GM12878 (cell line): ENCODE data around the gene PGLYRP1. TPM values are rescaled to one million over a fixed set of nuclear protein-coding genes. Genes with fewer than 3 reads are reported as not detected.

Experiments used
- ATAC-seq: fragments of 200-7000 bp; cut with Tn5 transposase; 3 replicates; pipeline ENCODE4 v1.9.1; 2020; ENCODE audit warnings: mild to moderate bottlenecking, moderate library complexity
- BruUV-seq: library from RNA; stranded (reverse); fragments of 400-500 nt; replicated peaks from 2 replicates; lab custom pipeline; 2021; lab: Mats Ljungman, UMichigan
- CTCF ChIA-PET: fragments of 300-600 bp; sonication (Branson Sonifier 250); formaldehyde crosslinking; extraction: SDS; loops from one replicate; lab custom pipeline; 2021; ENCODE audit warnings: inconsistent platforms; lab: Yijun Ruan, JAX
- POLR2A ChIA-PET: fragments of 350-600 bp; formaldehyde crosslinking; extraction: SDS; loops from one replicate; lab custom pipeline; 2021; ENCODE audit warnings: inconsistent platforms; lab: Charles Lee
- RAD21 ChIA-PET: fragments of 300-600 bp; sonication (Branson Sonifier 250); formaldehyde crosslinking; loops from one replicate; lab custom pipeline; 2023; ENCODE audit warnings: antibody characterized with exemption; ENCODE audit not compliant: unreplicated experiment; lab: Charles Lee
- SMC1A ChIA-PET: fragments of 300-600 bp; sonication (Branson Sonifier 250); formaldehyde crosslinking; loops from one replicate; lab custom pipeline; 2023; ENCODE audit not compliant: unreplicated experiment, uncharacterized antibody; lab: Charles Lee
- DNase-seq: peaks from one replicate; pipeline ENCODE4 v3.0.0-alpha.2; 2011; ENCODE audit warnings: low read depth, low spot score
- FAIRE-seq: peaks from 3 replicates; lab custom pipeline; 2011; peaks lifted over from hg19 to GRCh38; lab: Jason Lieb, UNC
- H2AFZ ChIP-seq: 2 replicates; pipeline ENCODE4 v1.6.0; 2011; ENCODE audit warnings: low read depth, low read length, control low read depth; ENCODE audit not compliant: control insufficient read depth
- H3K27ac ChIP-seq: 2 replicates; pipeline ENCODE4 v1.5.1; 2011; ENCODE audit warnings: control low read depth; ENCODE audit not compliant: control insufficient read depth, insufficient read depth
- H3K27me3 ChIP-seq, 2 experiments: replicated peaks in 1 of 2; 2 replicates each; pipeline versions ENCODE4 v1.6.0 to v1.6.1; 2011; ENCODE audit warnings: low read length in 1 of 2; ENCODE audit not compliant: control insufficient read depth in 2 of 2, insufficient read depth in 2 of 2
- H3K36me3 ChIP-seq, 2 experiments: 2 replicates each; pipeline ENCODE4 v1.5.1; 2011; ENCODE audit warnings: low read length in 1 of 2; ENCODE audit not compliant: control insufficient read depth in 2 of 2, insufficient read depth in 2 of 2
- H3K4me1 ChIP-seq: 2 replicates; pipeline ENCODE4 v1.6.1; 2011; ENCODE audit warnings: mild to moderate bottlenecking, low read length, moderate library complexity, mixed read lengths; ENCODE audit not compliant: control insufficient read depth, insufficient read depth
- H3K4me2 ChIP-seq: 2 replicates; pipeline ENCODE4 v1.6.0; 2011; ENCODE audit warnings: control low read depth; ENCODE audit not compliant: control insufficient read depth, insufficient read depth
- H3K4me3 ChIP-seq: fragments of 200-600 bp; sonication (generic); 2 replicates; pipeline ENCODE4 v1.5.1; 2016
- H3K79me2 ChIP-seq: 2 replicates; pipeline ENCODE4 v1.6.0; 2011; ENCODE audit warnings: low read length; ENCODE audit not compliant: control insufficient read depth, insufficient read depth
- H3K9ac ChIP-seq: 2 replicates; pipeline ENCODE4 v1.8.0; 2011; ENCODE audit warnings: low read length, control low read depth, mixed read lengths; ENCODE audit not compliant: control insufficient read depth, insufficient read depth
- H3K9me3 ChIP-seq: replicated peaks from 3 replicates; pipeline ENCODE4 v1.5.1; 2011; ENCODE audit warnings: mild to moderate bottlenecking, low read length; ENCODE audit not compliant: control insufficient read depth, insufficient read depth
- H4K20me1 ChIP-seq: 2 replicates; pipeline ENCODE4 v1.6.0; 2011; ENCODE audit not compliant: control insufficient read depth, insufficient read depth
- CEBPB ChIP-seq, 2 experiments: fragments of 150-350 bp in 1 of 2; IDR thresholded peaks; 2 replicates each; pipeline ENCODE4 v1.6.1; 2012 to 2014; ENCODE audit warnings: low read depth in 2 of 2, low read length in 2 of 2, borderline replicate concordance in 1 of 2, inconsistent platforms in 1 of 2
- EZH2 ChIP-seq: IDR thresholded peaks from 2 replicates; pipeline ENCODE4 v1.6.1; 2012; ENCODE audit warnings: low read depth, mild to moderate bottlenecking, control low read depth, inconsistent platforms, low read length, borderline replicate concordance; ENCODE audit not compliant: control insufficient read depth
- RFX5 ChIP-seq: IDR thresholded peaks from 2 replicates; pipeline ENCODE4 v1.6.1; 2011; ENCODE audit warnings: low read depth, low read length, improper control_type of control experiment
- ZSCAN29 ChIP-seq: fragments of 450-650 bp; IDR thresholded peaks from 2 replicates; pipeline ENCODE4 v1.6.1; 2017; ENCODE audit warnings: mild to moderate bottlenecking, moderate library complexity
- whole genome bisulfite sequencing: methylation state at CpG from one replicate; pipeline ENCODE4 v1.1.6; 2016; ENCODE audit warnings: low lambda C conversion rate; ENCODE audit not compliant: insufficient replicate concordance, insufficient coverage; ENCODE audit errors: missing lambda C conversion rate; 5-methylcytosine and 5-hydroxymethylcytosine counted together
- in situ Hi-C: fragments of 300-500 bp; cut with MboI; formaldehyde crosslinking; loops from 9 replicates; pipeline ENCODE4 v1.14.3; 2018; ENCODE audit warnings: mixed read lengths
- intact Hi-C: fragments of 100-400 bp; cut with micrococcal nuclease; formaldehyde crosslinking; loops from one replicate; pipeline ENCODE4 v1.14.2; 2022; ENCODE audit not compliant: unreplicated experiment
- polyA plus RNA-seq, 11 experiments: library from polyadenylated mRNA; depleted of rRNA in 4 of 11; unstranded in 6 of 11; stranded (reverse) in 5 of 11; fragments of >200 nt; fragmentation: Nextera tagmentation in 4 of 11; fragmentation: Illumina TruSeq in 1 of 11; extraction: Ambion mirVana in 4 of 11; extraction: Trizol in 1 of 11; gene quantifications; 1 replicate in 1 of 11; 2 replicates in 10 of 11; pipeline versions ENCODE4 v1.2.1 to v1.2.3, GENCODE V29; 2011 to 2016; ENCODE audit warnings: inconsistent platforms in 2 of 11, missing spikeins in 2 of 11, low read depth in 1 of 11
- total RNA-seq, 4 experiments: library from RNA; depleted of rRNA in 3 of 4; stranded (reverse); fragments of >200 nt in 3 of 4; fragmentation: Illumina TruSeq in 1 of 4; extraction: Trizol in 1 of 4; gene quantifications; 2 replicates each; pipeline versions ENCODE4 v1.2.1 to v1.2.3, GENCODE V29; 2013 to 2021
- TF ChIP-seq, protein P1 (sequence below): fragments of 450-650 bp; conservative IDR thresholded peaks from 2 replicates; pipeline ENCODE4 v1.6.1; 2017; ENCODE audit warnings: mild to moderate bottlenecking, moderate library complexity
- TF ChIP-seq, protein P2 (sequence below): fragments of 450-650 bp; IDR thresholded peaks from 2 replicates; pipeline ENCODE4 v1.6.1; 2017; ENCODE audit warnings: mild to moderate bottlenecking, moderate library complexity
- TF ChIP-seq, protein P3 (sequence below): IDR thresholded peaks from 2 replicates; pipeline ENCODE4 v1.6.1; 2012; ENCODE audit warnings: low read depth, low read length, improper control_type of control experiment
- TF ChIP-seq, protein P4 (sequence below): IDR thresholded peaks from 2 replicates; pipeline ENCODE4 v1.6.1; 2012; ENCODE audit warnings: mild to moderate bottlenecking, low read depth, low read length
- TF ChIP-seq, protein P5 (sequence below): fragments of 450-650 bp; IDR thresholded peaks from 2 replicates; pipeline ENCODE4 v1.6.1; 2016; ENCODE audit warnings: mild to moderate bottlenecking

The PGLYRP1 gene
- total and polyA plus RNA-seq, 10 of the 15 experiments (the other 5 are each of a cell fraction or from before 2014, with no cell fraction given), result 0.30 TPM; not detected in 9

DNA sequence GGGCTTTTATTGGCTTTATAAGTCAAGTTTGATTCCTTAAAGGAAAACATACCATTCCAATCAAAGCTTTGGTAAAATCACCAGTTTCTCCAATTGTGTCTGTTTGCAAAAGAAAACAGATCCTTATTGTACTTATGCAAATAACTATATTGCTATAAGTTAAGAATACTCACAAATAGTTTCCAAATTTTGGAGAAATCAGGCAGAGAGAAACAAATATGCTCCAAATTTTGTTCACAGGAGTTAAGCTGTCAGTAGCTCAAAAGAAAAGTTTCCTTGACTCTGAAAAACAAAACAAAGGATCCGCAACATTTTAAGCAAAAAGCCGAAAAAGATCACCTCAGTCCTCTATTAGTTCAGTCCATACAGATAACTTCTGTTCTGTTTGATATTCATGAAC is 37.2 kb upstream of the PGLYRP1 start (continued):
- no peak for TF ChIP-seq CEBPB (IDR thresholded peaks at IDR 0.05; ENCODE audit: borderline replicate concordance in 1 of 2, low read depth in 2 of 2, low read length in 2 of 2)

DNA sequence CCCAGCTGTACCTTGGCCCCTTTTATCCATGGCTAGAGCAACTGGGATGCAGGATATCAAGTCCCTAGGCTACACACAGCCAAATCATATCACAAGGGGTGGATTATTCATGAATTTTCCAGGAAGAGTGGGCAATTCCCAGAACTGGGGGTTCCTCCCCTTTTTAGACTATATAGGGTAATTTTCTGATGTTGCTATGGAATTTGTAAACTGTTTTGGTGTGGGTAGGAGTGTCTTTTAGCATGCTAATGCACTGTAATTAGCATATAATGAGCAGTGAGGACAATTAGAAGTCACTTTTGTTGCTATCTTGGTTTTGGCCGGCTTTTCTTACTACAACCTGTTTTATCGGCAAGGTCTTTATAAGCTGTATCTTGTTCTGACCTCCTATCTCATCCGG is 35.9 kb upstream of the PGLYRP1 start:
- Histone ChIP-seq H3K4me1 (no peaks in the 10 kb centered on the region), H3K27ac (no peak overlapping the region), H3K9me3 (no peaks in the 10 kb centered on the region), H3K4me3 (no peak overlapping the region), H3K9ac (no peak overlapping the region), H2AFZ (no peak overlapping the region), H3K36me3 (no peaks in the 10 kb centered on the region), H4K20me1 (no peaks in the 10 kb centered on the region; the same call in 1 of the 2 replicates), H3K79me2 (no peaks in the 10 kb centered on the region), H3K27me3 (peaks cover 0 to 2% of the 10 kb centered on the region in 2 experiments; a peak in 2 of 4 replicates), H3K4me2 (no peak overlapping the region)
- ChIA-PET SMC1A (no interaction called here), POLR2A (no interaction called here), RAD21 (no interaction called here), CTCF (interaction anchor here (0.7 kb wide), 1 partner anchor 480 kb away, joined by 3 read pairs; no protein-coding TSS in a partner anchor)
- ATAC-seq (no peak), DNase-seq (no peak), FAIRE-seq (no peak)
- intact Hi-C loops, result no loop called here
- BruUV-seq, result no TSS peak
- in situ Hi-C loops, result no loop called here
- WGBS, result 72% methylated on average over 3 of the region's 3 CpGs
- TF ChIP-seq, protein P1, sequence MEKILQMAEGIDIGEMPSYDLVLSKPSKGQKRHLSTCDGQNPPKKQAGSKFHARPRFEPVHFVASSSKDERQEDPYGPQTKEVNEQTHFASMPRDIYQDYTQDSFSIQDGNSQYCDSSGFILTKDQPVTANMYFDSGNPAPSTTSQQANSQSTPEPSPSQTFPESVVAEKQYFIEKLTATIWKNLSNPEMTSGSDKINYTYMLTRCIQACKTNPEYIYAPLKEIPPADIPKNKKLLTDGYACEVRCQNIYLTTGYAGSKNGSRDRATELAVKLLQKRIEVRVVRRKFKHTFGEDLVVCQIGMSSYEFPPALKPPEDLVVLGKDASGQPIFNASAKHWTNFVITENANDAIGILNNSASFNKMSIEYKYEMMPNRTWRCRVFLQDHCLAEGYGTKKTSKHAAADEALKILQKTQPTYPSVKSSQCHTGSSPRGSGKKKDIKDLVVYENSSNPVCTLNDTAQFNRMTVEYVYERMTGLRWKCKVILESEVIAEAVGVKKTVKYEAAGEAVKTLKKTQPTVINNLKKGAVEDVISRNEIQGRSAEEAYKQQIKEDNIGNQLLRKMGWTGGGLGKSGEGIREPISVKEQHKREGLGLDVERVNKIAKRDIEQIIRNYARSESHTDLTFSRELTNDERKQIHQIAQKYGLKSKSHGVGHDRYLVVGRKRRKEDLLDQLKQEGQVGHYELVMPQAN, result no peak
- TF ChIP-seq, protein P2, sequence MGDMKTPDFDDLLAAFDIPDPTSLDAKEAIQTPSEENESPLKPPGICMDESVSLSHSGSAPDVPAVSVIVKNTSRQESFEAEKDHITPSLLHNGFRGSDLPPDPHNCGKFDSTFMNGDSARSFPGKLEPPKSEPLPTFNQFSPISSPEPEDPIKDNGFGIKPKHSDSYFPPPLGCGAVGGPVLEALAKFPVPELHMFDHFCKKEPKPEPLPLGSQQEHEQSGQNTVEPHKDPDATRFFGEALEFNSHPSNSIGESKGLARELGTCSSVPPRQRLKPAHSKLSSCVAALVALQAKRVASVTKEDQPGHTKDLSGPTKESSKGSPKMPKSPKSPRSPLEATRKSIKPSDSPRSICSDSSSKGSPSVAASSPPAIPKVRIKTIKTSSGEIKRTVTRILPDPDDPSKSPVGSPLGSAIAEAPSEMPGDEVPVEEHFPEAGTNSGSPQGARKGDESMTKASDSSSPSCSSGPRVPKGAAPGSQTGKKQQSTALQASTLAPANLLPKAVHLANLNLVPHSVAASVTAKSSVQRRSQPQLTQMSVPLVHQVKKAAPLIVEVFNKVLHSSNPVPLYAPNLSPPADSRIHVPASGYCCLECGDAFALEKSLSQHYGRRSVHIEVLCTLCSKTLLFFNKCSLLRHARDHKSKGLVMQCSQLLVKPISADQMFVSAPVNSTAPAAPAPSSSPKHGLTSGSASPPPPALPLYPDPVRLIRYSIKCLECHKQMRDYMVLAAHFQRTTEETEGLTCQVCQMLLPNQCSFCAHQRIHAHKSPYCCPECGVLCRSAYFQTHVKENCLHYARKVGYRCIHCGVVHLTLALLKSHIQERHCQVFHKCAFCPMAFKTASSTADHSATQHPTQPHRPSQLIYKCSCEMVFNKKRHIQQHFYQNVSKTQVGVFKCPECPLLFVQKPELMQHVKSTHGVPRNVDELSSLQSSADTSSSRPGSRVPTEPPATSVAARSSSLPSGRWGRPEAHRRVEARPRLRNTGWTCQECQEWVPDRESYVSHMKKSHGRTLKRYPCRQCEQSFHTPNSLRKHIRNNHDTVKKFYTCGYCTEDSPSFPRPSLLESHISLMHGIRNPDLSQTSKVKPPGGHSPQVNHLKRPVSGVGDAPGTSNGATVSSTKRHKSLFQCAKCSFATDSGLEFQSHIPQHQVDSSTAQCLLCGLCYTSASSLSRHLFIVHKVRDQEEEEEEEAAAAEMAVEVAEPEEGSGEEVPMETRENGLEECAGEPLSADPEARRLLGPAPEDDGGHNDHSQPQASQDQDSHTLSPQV, result no peak
- TF ChIP-seq CEBPB (IDR thresholded peaks at IDR 0.05; ENCODE audit: borderline replicate concordance in 1 of 2, low read depth in 2 of 2, low read length in 2 of 2), result no peak
- TF ChIP-seq, protein P3, sequence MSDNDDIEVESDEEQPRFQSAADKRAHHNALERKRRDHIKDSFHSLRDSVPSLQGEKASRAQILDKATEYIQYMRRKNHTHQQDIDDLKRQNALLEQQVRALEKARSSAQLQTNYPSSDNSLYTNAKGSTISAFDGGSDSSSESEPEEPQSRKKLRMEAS, result no peak
- no peak for TF ChIP-seq RFX5
- TF ChIP-seq ZSCAN29, result no peak
- no peak for TF ChIP-seq EZH2
- TF ChIP-seq, protein P4, sequence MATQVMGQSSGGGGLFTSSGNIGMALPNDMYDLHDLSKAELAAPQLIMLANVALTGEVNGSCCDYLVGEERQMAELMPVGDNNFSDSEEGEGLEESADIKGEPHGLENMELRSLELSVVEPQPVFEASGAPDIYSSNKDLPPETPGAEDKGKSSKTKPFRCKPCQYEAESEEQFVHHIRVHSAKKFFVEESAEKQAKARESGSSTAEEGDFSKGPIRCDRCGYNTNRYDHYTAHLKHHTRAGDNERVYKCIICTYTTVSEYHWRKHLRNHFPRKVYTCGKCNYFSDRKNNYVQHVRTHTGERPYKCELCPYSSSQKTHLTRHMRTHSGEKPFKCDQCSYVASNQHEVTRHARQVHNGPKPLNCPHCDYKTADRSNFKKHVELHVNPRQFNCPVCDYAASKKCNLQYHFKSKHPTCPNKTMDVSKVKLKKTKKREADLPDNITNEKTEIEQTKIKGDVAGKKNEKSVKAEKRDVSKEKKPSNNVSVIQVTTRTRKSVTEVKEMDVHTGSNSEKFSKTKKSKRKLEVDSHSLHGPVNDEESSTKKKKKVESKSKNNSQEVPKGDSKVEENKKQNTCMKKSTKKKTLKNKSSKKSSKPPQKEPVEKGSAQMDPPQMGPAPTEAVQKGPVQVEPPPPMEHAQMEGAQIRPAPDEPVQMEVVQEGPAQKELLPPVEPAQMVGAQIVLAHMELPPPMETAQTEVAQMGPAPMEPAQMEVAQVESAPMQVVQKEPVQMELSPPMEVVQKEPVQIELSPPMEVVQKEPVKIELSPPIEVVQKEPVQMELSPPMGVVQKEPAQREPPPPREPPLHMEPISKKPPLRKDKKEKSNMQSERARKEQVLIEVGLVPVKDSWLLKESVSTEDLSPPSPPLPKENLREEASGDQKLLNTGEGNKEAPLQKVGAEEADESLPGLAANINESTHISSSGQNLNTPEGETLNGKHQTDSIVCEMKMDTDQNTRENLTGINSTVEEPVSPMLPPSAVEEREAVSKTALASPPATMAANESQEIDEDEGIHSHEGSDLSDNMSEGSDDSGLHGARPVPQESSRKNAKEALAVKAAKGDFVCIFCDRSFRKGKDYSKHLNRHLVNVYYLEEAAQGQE, result no peak
- TF ChIP-seq, protein P5, sequence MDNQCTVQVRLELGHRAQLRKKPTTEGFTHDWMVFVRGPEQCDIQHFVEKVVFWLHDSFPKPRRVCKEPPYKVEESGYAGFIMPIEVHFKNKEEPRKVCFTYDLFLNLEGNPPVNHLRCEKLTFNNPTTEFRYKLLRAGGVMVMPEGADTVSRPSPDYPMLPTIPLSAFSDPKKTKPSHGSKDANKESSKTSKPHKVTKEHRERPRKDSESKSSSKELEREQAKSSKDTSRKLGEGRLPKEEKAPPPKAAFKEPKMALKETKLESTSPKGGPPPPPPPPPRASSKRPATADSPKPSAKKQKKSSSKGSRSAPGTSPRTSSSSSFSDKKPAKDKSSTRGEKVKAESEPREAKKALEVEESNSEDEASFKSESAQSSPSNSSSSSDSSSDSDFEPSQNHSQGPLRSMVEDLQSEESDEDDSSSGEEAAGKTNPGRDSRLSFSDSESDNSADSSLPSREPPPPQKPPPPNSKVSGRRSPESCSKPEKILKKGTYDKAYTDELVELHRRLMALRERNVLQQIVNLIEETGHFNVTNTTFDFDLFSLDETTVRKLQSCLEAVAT, result no peak
